ENCODE results near the gene FKBP2.

The FKBP2 gene

GRCh38 chr11:64206457-64207255, 34.2 kb upstream of the FKBP2 start, which contains the start of gene FERMT3:
Gene FERMT3, plus strand, starts transcription at chr11:64206721. Its CDS starts 644 bp downstream, at chr11:64207365.
- peak within 1 kb of the TSS; percentile 8 for H3K27ac ChIP-seq (ENCODE audit: insufficient read depth, low read depth, low read length, poor library complexity, severe bottlenecking)
- H3K4me3 ChIP-seq (ENCODE audit: insufficient read depth, low read depth, low read length) = no peak within 1 kb of the TSS
- H3K27me3 ChIP-seq (ENCODE audit: control insufficient read depth, insufficient read depth, low read length, poor library complexity, severe bottlenecking) = no peaks in the 10 kb centered on the region
- WGBS, 2 experiments = 94 to 95% methylated on average over 27 of the region's 27 CpGs
- H3K36me3 ChIP-seq (ENCODE audit: control insufficient read depth, insufficient read depth, low read length) = peaks cover 23% of the 10 kb centered on the region
- H3K4me1 ChIP-seq (ENCODE audit: control insufficient read depth, insufficient read depth, low read length) = no peaks in the 10 kb centered on the region
- H3K9me3 ChIP-seq (ENCODE audit: control insufficient read depth, low read length) = no peaks in the 10 kb centered on the region

GRCh38 chr11:64207256-64208085, 33.4 kb upstream of the FKBP2 start:
- WGBS, 2 experiments = 90 to 92% methylated on average over 30 of the region's 30 CpGs
- H3K36me3 ChIP-seq (ENCODE audit: control insufficient read depth, insufficient read depth, low read length) = peaks cover 15% of the 10 kb centered on the region
- H3K4me1 ChIP-seq (ENCODE audit: control insufficient read depth, insufficient read depth, low read length) = no peaks in the 10 kb centered on the region
- peak overlapping the region; percentile 8 for H3K27ac ChIP-seq (ENCODE audit: insufficient read depth, low read depth, low read length, poor library complexity, severe bottlenecking)
- H3K27me3 ChIP-seq (ENCODE audit: control insufficient read depth, insufficient read depth, low read length, poor library complexity, severe bottlenecking) = no peaks in the 10 kb centered on the region
- H3K9me3 ChIP-seq (ENCODE audit: control insufficient read depth, low read length) = no peaks in the 10 kb centered on the region
- H3K4me3 ChIP-seq (ENCODE audit: insufficient read depth, low read depth, low read length) = no peak overlapping the region

- Histone ChIP-seq H3K4me1 (ENCODE audit: control insufficient read depth, insufficient read depth, low read length) (no peaks in the 10 kb centered on the region), H3K27ac (ENCODE audit: insufficient read depth, low read depth, low read length, poor library complexity, severe bottlenecking) (no peak overlapping the region), H3K36me3 (ENCODE audit: control insufficient read depth, insufficient read depth, low read length) (peaks cover 11% of the 10 kb centered on the region), H3K27me3 (ENCODE audit: control insufficient read depth, insufficient read depth, low read length, poor library complexity, severe bottlenecking) (no peaks in the 10 kb centered on the region), H3K4me3 (ENCODE audit: insufficient read depth, low read depth, low read length) (no peak overlapping the region), H3K9me3 (ENCODE audit: control insufficient read depth, low read length) (no peaks in the 10 kb centered on the region)
- 93 to 95% methylated on average over 23 of the region's 23 CpGs for WGBS, 2 experiments
Observed at GRCh38 chr11:64208086-64208795, 32.7 kb upstream of the FKBP2 start.

GRCh38 chr11:64208796-64209562, 31.9 kb upstream of the FKBP2 start:
- Histone ChIP-seq H3K27me3 (ENCODE audit: control insufficient read depth, insufficient read depth, low read length, poor library complexity, severe bottlenecking) (no peaks in the 10 kb centered on the region), H3K9me3 (ENCODE audit: control insufficient read depth, low read length) (no peaks in the 10 kb centered on the region), H3K36me3 (ENCODE audit: control insufficient read depth, insufficient read depth, low read length) (peaks cover 6% of the 10 kb centered on the region), H3K27ac (ENCODE audit: insufficient read depth, low read depth, low read length, poor library complexity, severe bottlenecking) (no peak overlapping the region), H3K4me1 (ENCODE audit: control insufficient read depth, insufficient read depth, low read length) (no peaks in the 10 kb centered on the region), H3K4me3 (ENCODE audit: insufficient read depth, low read depth, low read length) (no peak overlapping the region)
- WGBS, 2 experiments = 89 to 91% methylated on average over 18 of the region's 18 CpGs

GRCh38 chr11:64209563-64209843, 31.4 kb upstream of the FKBP2 start:
- peaks cover 5% of the 10 kb centered on the region for H3K36me3 ChIP-seq (ENCODE audit: control insufficient read depth, insufficient read depth, low read length)
- no peaks in the 10 kb centered on the region for H3K9me3 ChIP-seq (ENCODE audit: control insufficient read depth, low read length)
- no peaks in the 10 kb centered on the region for H3K4me1 ChIP-seq (ENCODE audit: control insufficient read depth, insufficient read depth, low read length)
- H3K27me3 ChIP-seq (ENCODE audit: control insufficient read depth, insufficient read depth, low read length, poor library complexity, severe bottlenecking) = no peaks in the 10 kb centered on the region
- H3K4me3 ChIP-seq (ENCODE audit: insufficient read depth, low read depth, low read length) = no peak overlapping the region
- 91 to 93% methylated on average over 8 of the region's 8 CpGs for WGBS, 2 experiments
- no peak overlapping the region for H3K27ac ChIP-seq (ENCODE audit: insufficient read depth, low read depth, low read length, poor library complexity, severe bottlenecking)

- peaks cover 1% of the 10 kb centered on the region for H3K36me3 ChIP-seq (ENCODE audit: control insufficient read depth, insufficient read depth, low read length)
- H3K9me3 ChIP-seq (ENCODE audit: control insufficient read depth, low read length) = no peaks in the 10 kb centered on the region
- H3K27ac ChIP-seq (ENCODE audit: insufficient read depth, low read depth, low read length, poor library complexity, severe bottlenecking) = no peak overlapping the region
- H3K27me3 ChIP-seq (ENCODE audit: control insufficient read depth, insufficient read depth, low read length, poor library complexity, severe bottlenecking) = no peaks in the 10 kb centered on the region
- H3K4me1 ChIP-seq (ENCODE audit: control insufficient read depth, insufficient read depth, low read length) = no peaks in the 10 kb centered on the region
- no peak overlapping the region for H3K4me3 ChIP-seq (ENCODE audit: insufficient read depth, low read depth, low read length)
- WGBS, 2 experiments = 95 to 96% methylated on average over 24 of the region's 24 CpGs
Observed at GRCh38 chr11:64210301-64211020, 30.4 kb upstream of the FKBP2 start.

GRCh38 chr11:64211181-64211872, 29.6 kb upstream of the FKBP2 start:
- H3K4me1 ChIP-seq (ENCODE audit: control insufficient read depth, insufficient read depth, low read length) = no peaks in the 10 kb centered on the region
- WGBS, 2 experiments = 94 to 95% methylated on average over 30 of the region's 30 CpGs
- no peaks in the 10 kb centered on the region for H3K9me3 ChIP-seq (ENCODE audit: control insufficient read depth, low read length)
- H3K36me3 ChIP-seq (ENCODE audit: control insufficient read depth, insufficient read depth, low read length) = no peaks in the 10 kb centered on the region
- no peak overlapping the region for H3K27ac ChIP-seq (ENCODE audit: insufficient read depth, low read depth, low read length, poor library complexity, severe bottlenecking)
- H3K4me3 ChIP-seq (ENCODE audit: insufficient read depth, low read depth, low read length) = no peak overlapping the region
- no peaks in the 10 kb centered on the region for H3K27me3 ChIP-seq (ENCODE audit: control insufficient read depth, insufficient read depth, low read length, poor library complexity, severe bottlenecking)

- Histone ChIP-seq H3K27me3 (ENCODE audit: control insufficient read depth, insufficient read depth, low read length, poor library complexity, severe bottlenecking) (no peaks in the 10 kb centered on the region), H3K4me1 (ENCODE audit: control insufficient read depth, insufficient read depth, low read length) (no peaks in the 10 kb centered on the region), H3K27ac (ENCODE audit: insufficient read depth, low read depth, low read length, poor library complexity, severe bottlenecking) (no peak overlapping the region), H3K9me3 (ENCODE audit: control insufficient read depth, low read length) (no peaks in the 10 kb centered on the region), H3K36me3 (ENCODE audit: control insufficient read depth, insufficient read depth, low read length) (no peaks in the 10 kb centered on the region), H3K4me3 (ENCODE audit: insufficient read depth, low read depth, low read length) (no peak overlapping the region)
- WGBS, 2 experiments = 85 to 92% methylated on average over 6 of the region's 6 CpGs
Observed at GRCh38 chr11:64216879-64217278, 24.0 kb upstream of the FKBP2 start.
